K562 (cell line): Measurements from ENCODE around the gene FOXJ3. TPM values are rescaled to one million over a fixed set of nuclear protein-coding genes. Genes with fewer than 3 reads are reported as not detected.

Experiments used
- ATAC-seq: fragments of 200-7000 bp; cut with Tn5 transposase; 3 replicates; pipeline ENCODE4 v1.9.1; 2020; ENCODE audit warnings: moderate library complexity
- BruUV-seq: library from RNA; stranded (reverse); fragments of 400-500 nt; replicated peaks from 2 replicates; lab custom pipeline; 2021; lab: Mats Ljungman, UMichigan
- CTCF ChIA-PET: fragments of 300-600 bp; formaldehyde crosslinking; extraction: SDS; loops from one replicate; lab custom pipeline; 2021; ENCODE audit warnings: low intra/inter-chr PET ratio; lab: Yijun Ruan, JAX
- POLR2A ChIA-PET: fragments of 300-600, 350-650 bp; sonication (Branson Sonifier 250); formaldehyde crosslinking; extraction: SDS; loops from one replicate; lab custom pipeline; 2021; ENCODE audit warnings: antibody characterized with exemption, inconsistent platforms; lab: Yijun Ruan, JAX
- DNase-seq, 4 experiments: peaks; one replicate each; pipeline versions ENCODE4 v3.0.0 to v3.0.0-alpha.2; 2011 to 2018; ENCODE audit warnings: low spot score in 3 of 4, mixed read lengths in 3 of 4; ENCODE audit errors: extremely low read depth in 1 of 4
- FAIRE-seq: peaks from 2 replicates; lab custom pipeline; 2011; peaks lifted over from hg19 to GRCh38; lab: Jason Lieb, UNC
- H2AFZ ChIP-seq: 2 replicates; pipeline ENCODE4 v1.6.0; 2011; ENCODE audit warnings: low read depth, low read length, control low read depth, inconsistent platforms
- H3K27ac ChIP-seq: fragments of 200-600 bp; 3 replicates; pipeline ENCODE4 v1.8.0; 2011; ENCODE audit warnings: low read depth, mild to moderate bottlenecking, control low read depth, inconsistent platforms, low read length, moderate library complexity, mixed read lengths; ENCODE audit errors: extremely low read depth
- H3K27me3 ChIP-seq, 2 experiments: fragments of 300-600 bp in 1 of 2; 2 replicates in 1 of 2; 3 replicates in 1 of 2; pipeline versions ENCODE4 v1.6.0 to v1.8.0; 2011; ENCODE audit warnings: inconsistent platforms in 2 of 2, low read length in 2 of 2, mild to moderate bottlenecking in 1 of 2, mixed read lengths in 1 of 2, moderate library complexity in 1 of 2; ENCODE audit not compliant: control insufficient read depth in 2 of 2, insufficient read depth in 2 of 2
- H3K36me3 ChIP-seq: fragments of 300-600 bp; 3 replicates; pipeline ENCODE4 v1.8.0; 2011; ENCODE audit warnings: mild to moderate bottlenecking, low read length, inconsistent platforms; ENCODE audit not compliant: control insufficient read depth, insufficient read depth
- H3K4me1 ChIP-seq, 2 experiments: fragments of 200-600 bp in 1 of 2; replicated peaks in 1 of 2; 2 replicates in 1 of 2; 3 replicates in 1 of 2; pipeline versions ENCODE4 v1.5.1 to v1.8.0; 2011; ENCODE audit warnings: inconsistent platforms in 2 of 2, low read length in 2 of 2, mild to moderate bottlenecking in 1 of 2, mixed read lengths in 1 of 2, moderate library complexity in 1 of 2; ENCODE audit not compliant: control insufficient read depth in 2 of 2, insufficient read depth in 2 of 2
- H3K4me2 ChIP-seq: 2 replicates; pipeline ENCODE4 v1.6.1; 2011; ENCODE audit warnings: low read length, control low read depth, inconsistent platforms, mixed read lengths; ENCODE audit not compliant: insufficient read depth
- H3K4me3 ChIP-seq: fragments of 200-600 bp; sonication (generic), shearing (Covaris generic); 2 replicates; pipeline ENCODE4 v1.5.1; 2016; ENCODE audit warnings: control low read depth, inconsistent platforms
- H3K79me2 ChIP-seq: fragments of 200-600 bp; 3 replicates; pipeline ENCODE4 v1.8.0; 2011; ENCODE audit warnings: low read length, inconsistent platforms; ENCODE audit not compliant: control insufficient read depth, insufficient read depth
- H3K9ac ChIP-seq, 2 experiments: 2 replicates each; pipeline versions ENCODE4 v1.6.0 to v1.6.1; 2011; ENCODE audit warnings: low read depth in 2 of 2, low read length in 2 of 2, control low read depth in 1 of 2, inconsistent platforms in 1 of 2, mild to moderate bottlenecking in 1 of 2, mixed read lengths in 1 of 2; ENCODE audit not compliant: insufficient read depth in 1 of 2
- H3K9me1 ChIP-seq: one replicate; pipeline ENCODE4 v1.6.0; 2011; ENCODE audit warnings: inconsistent platforms, mild to moderate bottlenecking, low read length, moderate library complexity; ENCODE audit not compliant: control insufficient read depth, insufficient read depth
- H3K9me3 ChIP-seq: replicated peaks from 2 replicates; pipeline ENCODE4 v1.5.1; 2011; ENCODE audit warnings: low read depth, low read length, inconsistent platforms; ENCODE audit not compliant: control insufficient read depth, insufficient read depth
- H4K20me1 ChIP-seq: replicated peaks from 2 replicates; pipeline ENCODE4 v1.6.1; 2011; ENCODE audit warnings: low read length, inconsistent platforms, mixed read lengths; ENCODE audit not compliant: control insufficient read depth, insufficient read depth
- BCL6 ChIP-seq: fragments of 250-450 bp; sonication (Bioruptor Pico); IDR thresholded peaks from 2 replicates; pipeline ENCODE4 v1.4.0; 2020
- CLOCK ChIP-seq: fragments of 250-450 bp; sonication (Bioruptor Pico); IDR thresholded peaks from 2 replicates; pipeline ENCODE4 v1.4.0; 2020; ENCODE audit warnings: mild to moderate bottlenecking, moderate library complexity, borderline replicate concordance
- DIDO1 ChIP-seq: fragments of 450-650 bp; IDR thresholded peaks from 2 replicates; pipeline ENCODE4 v1.6.1; 2016; ENCODE audit warnings: low read depth, missing biosample characterization, missing genetic modification characterization
- HCFC1 ChIP-seq: IDR thresholded peaks from 2 replicates; pipeline ENCODE4 v1.6.1; 2012; ENCODE audit warnings: low read depth, low read length, improper control_type of control experiment
- KAT7 ChIP-seq: sonication (generic); formaldehyde crosslinking; IDR thresholded peaks from 2 replicates; pipeline ENCODE4 v1.8.0; 2022; ENCODE audit warnings: missing genetic modification reagents, mild to moderate bottlenecking, borderline replicate concordance
- MEIS2 ChIP-seq: fragments of 450-650 bp; IDR thresholded peaks from 2 replicates; pipeline ENCODE4 v1.6.1; 2014; ENCODE audit warnings: mild to moderate bottlenecking; ENCODE audit not compliant: partially characterized antibody
- MTA3 ChIP-seq: fragments of 450-650 bp; formaldehyde crosslinking; IDR thresholded peaks from 2 replicates; pipeline ENCODE4 v1.6.1; 2017; ENCODE audit warnings: mild to moderate bottlenecking, borderline replicate concordance
- NR4A1 ChIP-seq, 2 experiments: fragments of 250-450 bp in 1 of 2; fragments of 450-650 bp in 1 of 2; sonication (Bioruptor Pico) in 1 of 2; IDR thresholded peaks; 2 replicates each; pipeline versions ENCODE4 v1.4.0 to v1.6.1; 2016 to 2020; ENCODE audit warnings: mild to moderate bottlenecking in 2 of 2, missing compliant biosample characterization in 1 of 2, missing genetic modification characterization in 1 of 2, moderate library complexity in 1 of 2
- OTX1 ChIP-seq: fragments of 450-650 bp; formaldehyde crosslinking; IDR thresholded peaks from 2 replicates; pipeline ENCODE4 v1.4.0; 2022; ENCODE audit warnings: mild to moderate bottlenecking
- PATZ1 ChIP-seq: fragments of 250-450 bp; sonication (Bioruptor Pico); IDR thresholded peaks from 2 replicates; pipeline ENCODE4 v1.5.0; 2020; ENCODE audit warnings: mild to moderate bottlenecking, borderline replicate concordance
- RBFOX2 ChIP-seq: fragments of 200-400 bp; formaldehyde crosslinking; IDR thresholded peaks from 2 replicates; pipeline ENCODE4 v1.6.1; 2017; ENCODE audit warnings: low read depth, mild to moderate bottlenecking, low read length, moderate library complexity
- ZNF212 ChIP-seq: fragments of 450-650 bp; formaldehyde crosslinking; IDR thresholded peaks from 2 replicates; pipeline ENCODE4 v1.4.0; 2020; ENCODE audit warnings: mild to moderate bottlenecking
- ZNF699 ChIP-seq: fragments of 250-450 bp; sonication (Bioruptor Pico); IDR thresholded peaks from 2 replicates; pipeline ENCODE4 v1.8.0; 2021; ENCODE audit warnings: mild to moderate bottlenecking, moderate library complexity; ENCODE audit not compliant: insufficient replicate concordance
- WGBS: fragments of 100-300 bp; shearing (Covaris generic); methylation state at CpG from one replicate; pipeline ENCODE4 v1.1.6; 2016; ENCODE audit warnings: low coverage, mixed read lengths; ENCODE audit not compliant: insufficient coverage; ENCODE audit errors: missing lambda C conversion rate; 5-methylcytosine and 5-hydroxymethylcytosine counted together
- in situ Hi-C: fragments of 300-500 bp; cut with MboI; formaldehyde crosslinking; loops from 4 replicates; pipeline ENCODE4 v1.15.0; 2018; ENCODE audit warnings: inconsistent platforms, mixed read lengths
- intact Hi-C: fragments of 100-400 bp; cut with micrococcal nuclease; formaldehyde crosslinking; loops from 2 replicates; pipeline ENCODE4 v1.14.2; 2022
- polyA plus RNA-seq, 8 experiments: library from polyadenylated mRNA; depleted of rRNA in 4 of 8; stranded (reverse) in 5 of 8; unstranded in 3 of 8; fragments of >200 nt; fragmentation: Nextera tagmentation in 2 of 8; fragmentation: Illumina TruSeq in 1 of 8; extraction: Ambion mirVana in 2 of 8; extraction: Trizol in 1 of 8; gene quantifications; 2 replicates each; pipeline versions ENCODE4 v1.2.1 to v1.2.3, GENCODE V29; 2011 to 2014; ENCODE audit warnings: inconsistent platforms in 1 of 8, missing spikeins in 1 of 8
- total RNA-seq, 7 experiments: library from RNA; depleted of rRNA in 6 of 7; stranded (reverse); fragments of >200 nt in 6 of 7; fragmentation: Illumina TruSeq in 2 of 7; extraction: Trizol in 2 of 7; gene quantifications; 2 replicates each; pipeline versions ENCODE4 v1.2.1 to v1.2.3, GENCODE V29; 2011 to 2021; ENCODE audit warnings: low replicate concordance in 1 of 7
- TF ChIP-seq, protein P1 (sequence below): sonication (generic); formaldehyde crosslinking; IDR thresholded peaks from 2 replicates; pipeline ENCODE4 v1.8.0; 2022; ENCODE audit warnings: mild to moderate bottlenecking, missing genetic modification reagents

FOXJ3 gene
- total and polyA plus RNA-seq, 9 of the 15 experiments (the other 6 are each of a cell fraction or from before 2014, with no cell fraction given): 8.7 to 35.3 (median 23.4) TPM

DNA sequence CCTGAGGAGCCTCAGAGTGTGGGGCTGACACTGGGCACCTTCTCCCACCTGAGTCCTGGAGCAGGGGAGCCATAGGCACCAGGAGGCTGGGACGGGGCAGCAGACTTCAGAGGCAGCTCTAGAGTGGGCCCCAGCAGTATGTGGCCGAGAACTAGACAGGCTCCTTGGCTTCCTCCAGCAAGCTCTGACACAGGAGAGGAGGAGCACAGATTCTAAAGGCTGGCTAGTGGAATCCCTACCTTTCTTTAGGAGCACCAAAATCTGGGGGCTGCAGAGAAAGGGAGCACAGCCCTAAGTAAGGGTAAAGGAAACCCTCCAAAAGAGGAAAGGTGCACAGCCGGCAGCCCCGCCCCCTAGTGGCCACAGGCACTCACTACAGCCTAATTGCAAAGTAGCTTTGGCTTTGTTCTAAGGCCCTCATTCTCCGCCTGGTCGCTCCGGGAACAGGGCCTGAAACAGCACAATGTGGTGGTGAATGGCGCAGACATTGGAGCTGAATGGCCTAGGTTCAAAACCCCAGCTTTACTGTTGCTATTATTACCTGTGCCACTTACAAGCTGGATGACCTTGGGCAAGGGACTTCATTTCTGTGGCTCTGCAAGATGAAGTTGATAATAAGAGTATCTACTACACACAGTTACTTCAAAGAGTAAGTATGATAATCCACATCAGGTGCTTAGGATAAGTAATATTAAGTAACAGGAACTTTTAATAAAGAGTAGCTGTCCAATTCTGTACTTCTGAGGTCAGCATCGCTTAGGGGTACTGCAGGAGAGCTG lies 161.7 kb downstream of the FOXJ3 start:
- no peaks in the 10 kb centered on the region for H3K9me3 ChIP-seq
- peak; percentile 89 for ATAC-seq
- H3K27ac ChIP-seq: no peak overlapping the region
- BruUV-seq: no TSS peak
- H3K4me1 ChIP-seq: peaks cover 0 to under 1% of the 10 kb centered on the region in 2 experiments; a peak in 2 of 5 replicates
- peak; percentile 74 to 84 (median 82) for DNase-seq
- no peaks in the 10 kb centered on the region for H3K9me1 ChIP-seq
- H3K79me2 ChIP-seq: no peaks in the 10 kb centered on the region
- POLR2A ChIA-PET: interaction anchor here (1.0 to 2.0 kb wide), 3 partner anchors 10 to 14 kb away, joined by 3 to 5 read pairs (median 3); no protein-coding TSS in a partner anchor
- no peaks in the 10 kb centered on the region for H3K27me3 ChIP-seq
- intact Hi-C loops: loop anchor here (10.0 kb wide), 1 partner anchor 599 kb away; no protein-coding TSS in a partner anchor
- peak; percentile 71 for FAIRE-seq
- H3K9ac ChIP-seq: 0 out of 4 replicates have a peak overlapping the region, but pooled peaks of 1 of the 2 experiments have one; percentile 8
- 30% methylated on average over 9 of the region's 9 CpGs for WGBS
- peaks cover 7% of the 10 kb centered on the region; the same call in 1 of the 3 replicates for H3K36me3 ChIP-seq
- CTCF ChIA-PET: interaction anchor here (1.1 kb wide), 1 partner anchor 27 kb away, joined by 5 read pairs; no protein-coding TSS in a partner anchor
- no peak overlapping the region for H3K4me3 ChIP-seq
- H2AFZ ChIP-seq: no peak overlapping the region
- H3K4me2 ChIP-seq: no peak overlapping the region
- peaks cover 10% of the 10 kb centered on the region; the same call in 1 of the 2 replicates for H4K20me1 ChIP-seq
- in situ Hi-C loops: no loop called here
- TF ChIP-seq MEIS2 (no peak), ZNF212 (CRISPR knock-in tag) (no peak), HCFC1 (no peak), OTX1 (no peak), BCL6 (no peak), KAT7 (CRISPR knock-in tag) (no peak), DIDO1 (tag) (no peak), RBFOX2 (no peak), CLOCK (no peak), NR4A1 (CRISPR knock-in tag; IDR thresholded peaks at IDR 0.05) (no peak), NR4A1 (tag; IDR thresholded peaks at IDR 0.05) (no peak), ZNF699 (no peak), PATZ1 (CRISPR knock-in tag) (no peak), MTA3 (0 out of 2 replicates have a peak, but pooled peaks have one; percentile 31)
- TF ChIP-seq, protein P1, sequence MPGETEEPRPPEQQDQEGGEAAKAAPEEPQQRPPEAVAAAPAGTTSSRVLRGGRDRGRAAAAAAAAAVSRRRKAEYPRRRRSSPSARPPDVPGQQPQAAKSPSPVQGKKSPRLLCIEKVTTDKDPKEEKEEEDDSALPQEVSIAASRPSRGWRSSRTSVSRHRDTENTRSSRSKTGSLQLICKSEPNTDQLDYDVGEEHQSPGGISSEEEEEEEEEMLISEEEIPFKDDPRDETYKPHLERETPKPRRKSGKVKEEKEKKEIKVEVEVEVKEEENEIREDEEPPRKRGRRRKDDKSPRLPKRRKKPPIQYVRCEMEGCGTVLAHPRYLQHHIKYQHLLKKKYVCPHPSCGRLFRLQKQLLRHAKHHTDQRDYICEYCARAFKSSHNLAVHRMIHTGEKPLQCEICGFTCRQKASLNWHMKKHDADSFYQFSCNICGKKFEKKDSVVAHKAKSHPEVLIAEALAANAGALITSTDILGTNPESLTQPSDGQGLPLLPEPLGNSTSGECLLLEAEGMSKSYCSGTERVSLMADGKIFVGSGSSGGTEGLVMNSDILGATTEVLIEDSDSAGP (CRISPR knock-in tag): no peak
